ENCODE data around the gene SCAMP4. TPM values are rescaled to one million over a fixed set of nuclear protein-coding genes. Genes with fewer than 3 reads are reported as not detected.

Gene SCAMP4
- total and polyA plus RNA-seq, 9 of the 15 experiments (the other 6 are each of a cell fraction or from before 2014, with no cell fraction given), result 0.81 to 45.9 (median 12.8) TPM

DNA sequence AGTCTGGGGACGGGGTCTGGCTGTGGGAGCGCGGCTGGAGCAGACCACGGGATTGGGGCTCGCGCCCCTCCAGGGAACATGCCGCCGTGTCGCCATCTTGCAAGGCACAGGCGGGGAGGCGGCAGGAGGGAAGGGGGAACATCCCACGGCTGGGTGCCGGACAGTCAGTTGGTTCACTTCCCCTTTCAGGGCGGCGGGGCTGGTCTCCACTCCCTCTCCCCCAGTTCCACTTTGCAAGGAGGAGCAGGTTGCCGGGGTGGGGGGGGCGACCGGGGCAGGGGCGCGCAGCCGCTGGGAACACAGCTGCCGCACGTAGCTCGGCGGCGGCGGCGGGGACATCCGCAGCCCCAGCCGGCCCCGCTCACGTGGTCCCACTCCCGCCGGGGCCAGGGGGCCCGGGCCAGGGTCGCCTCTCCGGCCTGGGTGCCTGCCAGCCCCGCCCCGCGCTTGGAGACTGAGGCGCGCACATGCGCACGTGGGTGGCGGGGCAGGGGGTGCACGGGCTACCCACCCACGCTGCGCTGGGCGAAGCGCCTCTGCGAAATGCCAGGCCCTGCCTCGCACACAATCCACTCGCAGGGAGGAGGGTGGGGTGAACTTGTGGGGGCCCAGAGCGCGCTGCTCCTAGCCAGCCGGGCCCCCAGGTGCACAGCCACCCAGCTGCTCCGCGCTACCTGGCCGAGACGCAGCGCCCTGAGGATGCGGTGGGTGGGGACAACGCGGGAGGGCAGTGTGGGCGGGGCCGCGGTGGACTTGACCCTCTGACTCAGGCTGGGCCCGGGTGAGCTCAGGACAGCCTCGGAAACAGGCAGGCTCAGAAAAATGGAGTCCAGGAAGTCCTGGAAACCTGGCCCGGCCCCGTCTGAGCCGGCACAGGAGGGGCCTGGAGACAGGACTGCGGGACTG, 48.2 kb upstream of the SCAMP4 start (continued):
- TF ChIP-seq ZFP30 (CRISPR knock-in tag; IDR thresholded peaks at IDR 0.05; ENCODE audit: borderline replicate concordance) (no peak), ZNF764 (CRISPR knock-in tag; IDR thresholded peaks at IDR 0.05; ENCODE audit: low read depth) (no peak), SAP30 (IDR thresholded peaks at IDR 0.05; ENCODE audit: borderline replicate concordance, insufficient read depth, low read depth, low read length, poor library complexity, severe bottlenecking) (peak; percentile 76), NFRKB (IDR thresholded peaks at IDR 0.05; ENCODE audit: low read depth) (0 out of 2 replicates have a peak, but pooled peaks have one; percentile 92), NR3C1 (CRISPR knock-in tag; IDR thresholded peaks at IDR 0.05) (0 out of 2 replicates have a peak, but pooled peaks have one; percentile 48), EP300 (IDR thresholded peaks at IDR 0.05; ENCODE audit: low read length) (0 out of 2 replicates have a peak, but pooled peaks have one; percentile 14), POLR2G (IDR thresholded peaks at IDR 0.05; ENCODE audit: low read depth, low read length) (peak; percentile 79), POLR2AphosphoS5 (IDR thresholded peaks at IDR 0.05; ENCODE audit: control insufficient read depth, insufficient read depth, low read depth, low read length) (no peak), ZNF444 (CRISPR knock-in tag; IDR thresholded peaks at IDR 0.05) (no peak), ATF1 (CRISPR knock-in tag; IDR thresholded peaks at IDR 0.05) (no peak), ATF1 (tag; IDR thresholded peaks at IDR 0.05) (peak; percentile 63), ZNF436 (CRISPR knock-in tag; IDR thresholded peaks at IDR 0.05) (no peak), KDM1A (IDR thresholded peaks at IDR 0.05) (no peak), POLR2A (conservative IDR thresholded peaks at IDR 0.05) (0 out of 2 replicates have a peak, but pooled peaks have one; percentile 29), ILF3 (IDR thresholded peaks at IDR 0.05; ENCODE audit: borderline replicate concordance) (no peak), RNF2 (IDR thresholded peaks at IDR 0.05) (0 out of 2 replicates have a peak, but pooled peaks have one; percentile 56), SIN3B (IDR thresholded peaks at IDR 0.05; ENCODE audit: low read depth) (no peak; the same call in 1 of the 2 replicates), SMC3 (conservative IDR thresholded peaks at IDR 0.05; ENCODE audit: insufficient read depth, low read depth, low read length) (no peak), BCOR (IDR thresholded peaks at IDR 0.05) (peak; percentile 49), SLC30A9 (CRISPR knock-in tag; IDR thresholded peaks at IDR 0.05) (no peak)
- TF ChIP-seq, protein P1, sequence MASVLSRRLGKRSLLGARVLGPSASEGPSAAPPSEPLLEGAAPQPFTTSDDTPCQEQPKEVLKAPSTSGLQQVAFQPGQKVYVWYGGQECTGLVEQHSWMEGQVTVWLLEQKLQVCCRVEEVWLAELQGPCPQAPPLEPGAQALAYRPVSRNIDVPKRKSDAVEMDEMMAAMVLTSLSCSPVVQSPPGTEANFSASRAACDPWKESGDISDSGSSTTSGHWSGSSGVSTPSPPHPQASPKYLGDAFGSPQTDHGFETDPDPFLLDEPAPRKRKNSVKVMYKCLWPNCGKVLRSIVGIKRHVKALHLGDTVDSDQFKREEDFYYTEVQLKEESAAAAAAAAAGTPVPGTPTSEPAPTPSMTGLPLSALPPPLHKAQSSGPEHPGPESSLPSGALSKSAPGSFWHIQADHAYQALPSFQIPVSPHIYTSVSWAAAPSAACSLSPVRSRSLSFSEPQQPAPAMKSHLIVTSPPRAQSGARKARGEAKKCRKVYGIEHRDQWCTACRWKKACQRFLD (CRISPR knock-in tag; IDR thresholded peaks at IDR 0.05), result peak; percentile 21; the same call in 1 of the 2 replicates
- TF ChIP-seq, protein P2, sequence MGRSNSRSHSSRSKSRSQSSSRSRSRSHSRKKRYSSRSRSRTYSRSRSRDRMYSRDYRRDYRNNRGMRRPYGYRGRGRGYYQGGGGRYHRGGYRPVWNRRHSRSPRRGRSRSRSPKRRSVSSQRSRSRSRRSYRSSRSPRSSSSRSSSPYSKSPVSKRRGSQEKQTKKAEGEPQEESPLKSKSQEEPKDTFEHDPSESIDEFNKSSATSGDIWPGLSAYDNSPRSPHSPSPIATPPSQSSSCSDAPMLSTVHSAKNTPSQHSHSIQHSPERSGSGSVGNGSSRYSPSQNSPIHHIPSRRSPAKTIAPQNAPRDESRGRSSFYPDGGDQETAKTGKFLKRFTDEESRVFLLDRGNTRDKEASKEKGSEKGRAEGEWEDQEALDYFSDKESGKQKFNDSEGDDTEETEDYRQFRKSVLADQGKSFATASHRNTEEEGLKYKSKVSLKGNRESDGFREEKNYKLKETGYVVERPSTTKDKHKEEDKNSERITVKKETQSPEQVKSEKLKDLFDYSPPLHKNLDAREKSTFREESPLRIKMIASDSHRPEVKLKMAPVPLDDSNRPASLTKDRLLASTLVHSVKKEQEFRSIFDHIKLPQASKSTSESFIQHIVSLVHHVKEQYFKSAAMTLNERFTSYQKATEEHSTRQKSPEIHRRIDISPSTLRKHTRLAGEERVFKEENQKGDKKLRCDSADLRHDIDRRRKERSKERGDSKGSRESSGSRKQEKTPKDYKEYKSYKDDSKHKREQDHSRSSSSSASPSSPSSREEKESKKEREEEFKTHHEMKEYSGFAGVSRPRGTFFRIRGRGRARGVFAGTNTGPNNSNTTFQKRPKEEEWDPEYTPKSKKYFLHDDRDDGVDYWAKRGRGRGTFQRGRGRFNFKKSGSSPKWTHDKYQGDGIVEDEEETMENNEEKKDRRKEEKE (IDR thresholded peaks at IDR 0.05; ENCODE audit: borderline replicate concordance in 1 of 2, control insufficient read depth in 1 of 2, low read depth in 2 of 2, low read length in 1 of 2), result no peak
- TF ChIP-seq, protein P3, sequence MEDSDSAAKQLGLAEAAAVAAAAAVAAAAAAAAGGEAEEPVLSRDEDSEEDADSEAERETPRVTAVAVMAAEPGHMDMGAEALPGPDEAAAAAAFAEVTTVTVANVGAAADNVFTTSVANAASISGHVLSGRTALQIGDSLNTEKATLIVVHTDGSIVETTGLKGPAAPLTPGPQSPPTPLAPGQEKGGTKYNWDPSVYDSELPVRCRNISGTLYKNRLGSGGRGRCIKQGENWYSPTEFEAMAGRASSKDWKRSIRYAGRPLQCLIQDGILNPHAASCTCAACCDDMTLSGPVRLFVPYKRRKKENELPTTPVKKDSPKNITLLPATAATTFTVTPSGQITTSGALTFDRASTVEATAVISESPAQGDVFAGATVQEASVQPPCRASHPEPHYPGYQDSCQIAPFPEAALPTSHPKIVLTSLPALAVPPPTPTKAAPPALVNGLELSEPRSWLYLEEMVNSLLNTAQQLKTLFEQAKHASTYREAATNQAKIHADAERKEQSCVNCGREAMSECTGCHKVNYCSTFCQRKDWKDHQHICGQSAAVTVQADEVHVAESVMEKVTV (CRISPR knock-in tag; IDR thresholded peaks at IDR 0.05), result no peak

All from K562 (cell line).